Measurements from ENCODE around the gene MGMT. TPM values are rescaled to one million over a fixed set of nuclear protein-coding genes. Genes with fewer than 3 reads are reported as not detected.

Gene MGMT
- total RNA-seq, 2 experiments from 2014 or later = 9.0 to 9.6 TPM

- TF ChIP-seq, protein P1, sequence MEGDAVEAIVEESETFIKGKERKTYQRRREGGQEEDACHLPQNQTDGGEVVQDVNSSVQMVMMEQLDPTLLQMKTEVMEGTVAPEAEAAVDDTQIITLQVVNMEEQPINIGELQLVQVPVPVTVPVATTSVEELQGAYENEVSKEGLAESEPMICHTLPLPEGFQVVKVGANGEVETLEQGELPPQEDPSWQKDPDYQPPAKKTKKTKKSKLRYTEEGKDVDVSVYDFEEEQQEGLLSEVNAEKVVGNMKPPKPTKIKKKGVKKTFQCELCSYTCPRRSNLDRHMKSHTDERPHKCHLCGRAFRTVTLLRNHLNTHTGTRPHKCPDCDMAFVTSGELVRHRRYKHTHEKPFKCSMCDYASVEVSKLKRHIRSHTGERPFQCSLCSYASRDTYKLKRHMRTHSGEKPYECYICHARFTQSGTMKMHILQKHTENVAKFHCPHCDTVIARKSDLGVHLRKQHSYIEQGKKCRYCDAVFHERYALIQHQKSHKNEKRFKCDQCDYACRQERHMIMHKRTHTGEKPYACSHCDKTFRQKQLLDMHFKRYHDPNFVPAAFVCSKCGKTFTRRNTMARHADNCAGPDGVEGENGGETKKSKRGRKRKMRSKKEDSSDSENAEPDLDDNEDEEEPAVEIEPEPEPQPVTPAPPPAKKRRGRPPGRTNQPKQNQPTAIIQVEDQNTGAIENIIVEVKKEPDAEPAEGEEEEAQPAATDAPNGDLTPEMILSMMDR (IDR thresholded peaks at IDR 0.05) = no peak
- Mint-ChIP-seq H3K27ac (no peak overlapping the region), H3K36me3 (ENCODE audit: low read depth) (peaks cover 68% of the 10 kb centered on the region), H3K4me1 (ENCODE audit: low read depth) (peaks cover 14% of the 10 kb centered on the region), H3K27me3 (no peaks in the 10 kb centered on the region), H3K4me3 (no peak overlapping the region), H3K9me3 (peaks cover 17% of the 10 kb centered on the region)
- CTCF ChIA-PET = no interaction called here
- Histone ChIP-seq H3K36me3 (ENCODE audit: insufficient read depth, low read length) (peaks cover 6% of the 10 kb centered on the region), H3K27ac (ENCODE audit: low read depth in 1 of 2, low read length in 2 of 2) (no peak overlapping the region), H3K4me1 (ENCODE audit: insufficient read depth, low read length) (peaks cover 2% of the 10 kb centered on the region), H3K4me3 (ENCODE audit: low read length) (no peak overlapping the region), H3K9me3 (ENCODE audit: control insufficient read depth in 1 of 2, insufficient read depth in 1 of 2, low read length in 2 of 2) (peaks cover 26 to 41% of the 10 kb centered on the region in 2 experiments), H3K27me3 (ENCODE audit: control insufficient read depth in 1 of 2, insufficient read depth in 2 of 2, low read length in 2 of 2) (no peaks in the 10 kb centered on the region)
- ATAC-seq (ENCODE audit: poor library complexity) = no peak
- POLR2A ChIA-PET = no interaction called here
- peak in 1 of 14 experiments; percentile 1 for DNase-seq
- intact Hi-C loops (cut with DNase I, micrococcal nuclease) = no loop called here
Measured at GRCh38 chr10:129755158-129755591, 288.1 kb downstream of the MGMT start.

GRCh38 chr10:129755621-129756020 is 288.6 kb downstream of the MGMT start:
- H3K4me1 ChIP-seq (ENCODE audit: insufficient read depth, low read length) = peaks cover 2% of the 10 kb centered on the region
- intact Hi-C loops (cut with DNase I, micrococcal nuclease) = no loop called here
- no peaks in the 10 kb centered on the region for H3K27me3 ChIP-seq (ENCODE audit: control insufficient read depth in 1 of 2, insufficient read depth in 2 of 2, low read length in 2 of 2)
- H3K9me3 Mint-ChIP-seq = peaks cover 15% of the 10 kb centered on the region
- TF ChIP-seq, protein P1 (IDR thresholded peaks at IDR 0.05) = no peak
- CTCF ChIA-PET = no interaction called here
- H3K4me3 ChIP-seq (ENCODE audit: low read length) = no peak overlapping the region
- H3K9me3 ChIP-seq (ENCODE audit: control insufficient read depth in 1 of 2, insufficient read depth in 1 of 2, low read length in 2 of 2) = peaks cover 21 to 45% of the 10 kb centered on the region in 2 experiments
- peaks cover 9% of the 10 kb centered on the region for H3K36me3 ChIP-seq (ENCODE audit: insufficient read depth, low read length)
- DNase-seq (peak in 1 of 14 experiments; percentile 3), ATAC-seq (ENCODE audit: poor library complexity) (no peak)
- H3K36me3 Mint-ChIP-seq (ENCODE audit: low read depth) = peaks cover 70% of the 10 kb centered on the region
- H3K4me1 Mint-ChIP-seq (ENCODE audit: low read depth) = peaks cover 14% of the 10 kb centered on the region
- no peak overlapping the region for H3K27ac ChIP-seq (ENCODE audit: low read depth in 1 of 2, low read length in 2 of 2)
- no peak overlapping the region for H3K4me3 Mint-ChIP-seq
- no peak overlapping the region for H3K27ac Mint-ChIP-seq
- no peaks in the 10 kb centered on the region for H3K27me3 Mint-ChIP-seq
- POLR2A ChIA-PET = no interaction called here

DNA sequence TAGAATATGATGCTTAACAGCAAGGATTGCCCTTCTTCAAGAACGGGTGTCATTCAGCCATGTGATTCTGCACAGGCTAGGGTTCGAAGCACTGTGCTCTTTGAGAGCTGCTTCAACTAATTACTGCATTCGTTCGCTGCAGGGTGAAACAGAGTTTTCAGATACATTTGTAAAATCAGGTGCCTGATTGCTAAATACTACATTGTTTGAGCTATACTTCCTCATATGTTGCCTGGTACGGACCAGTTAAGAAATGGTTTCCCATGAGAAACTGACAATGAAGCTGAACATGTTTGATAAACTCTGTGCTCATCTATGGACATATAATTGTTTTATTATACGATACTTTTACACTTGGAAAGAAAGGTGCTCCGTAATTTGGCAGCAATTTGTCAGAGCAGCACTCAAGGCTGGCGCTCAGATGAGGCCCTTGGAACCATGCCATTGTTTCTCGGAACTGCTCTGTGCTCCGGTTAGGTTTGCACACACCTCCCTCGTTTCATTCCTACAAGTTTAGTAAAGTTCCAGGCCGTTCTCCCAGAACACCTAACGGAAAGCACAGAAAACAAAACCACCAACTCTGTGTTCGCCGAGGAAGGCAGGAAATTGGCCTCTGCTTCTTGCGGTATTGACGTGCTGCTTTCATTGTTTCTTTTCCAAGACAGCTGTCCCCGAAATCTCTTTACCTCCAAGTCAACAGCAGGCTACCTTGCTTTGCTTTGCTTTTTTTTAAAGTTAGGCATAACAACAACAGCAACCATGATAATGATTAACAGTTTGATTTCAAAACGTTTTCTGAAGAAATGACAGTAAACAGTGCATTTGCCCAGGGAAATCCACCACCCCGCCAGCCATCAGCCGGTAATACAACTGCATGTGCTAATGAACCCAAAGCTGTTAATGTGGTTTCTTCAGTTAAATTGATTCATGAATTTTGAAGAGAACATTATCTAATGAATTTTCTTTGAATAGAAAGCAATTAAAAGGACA is 290.2 kb downstream of the MGMT start:
- TF ChIP-seq, protein P1 (IDR thresholded peaks at IDR 0.05) = no peak
- POLR2A ChIA-PET = no interaction called here
- Histone ChIP-seq H3K36me3 (ENCODE audit: insufficient read depth, low read length) (peaks cover 13% of the 10 kb centered on the region), H3K9me3 (ENCODE audit: control insufficient read depth in 1 of 2, insufficient read depth in 1 of 2, low read length in 2 of 2) (peaks cover 16 to 58% of the 10 kb centered on the region in 2 experiments), H3K4me1 (ENCODE audit: insufficient read depth, low read length) (peaks cover 2% of the 10 kb centered on the region), H3K27me3 (ENCODE audit: control insufficient read depth in 1 of 2, insufficient read depth in 2 of 2, low read length in 2 of 2) (no peaks in the 10 kb centered on the region), H3K4me3 (ENCODE audit: low read length) (peak overlapping the region; percentile 1), H3K27ac (ENCODE audit: low read depth in 1 of 2, low read length in 2 of 2) (no peak overlapping the region)
- intact Hi-C loops (cut with DNase I, micrococcal nuclease) = no loop called here
- Mint-ChIP-seq H3K4me3 (peak overlapping the region; percentile 56), H3K36me3 (ENCODE audit: low read depth) (peaks cover 70% of the 10 kb centered on the region), H3K27ac (no peak overlapping the region), H3K9me3 (peaks cover 9% of the 10 kb centered on the region), H3K4me1 (ENCODE audit: low read depth) (peaks cover 14% of the 10 kb centered on the region), H3K27me3 (no peaks in the 10 kb centered on the region)
- peak in 1 of 14 experiments; percentile 2 for DNase-seq
- no peak for ATAC-seq (ENCODE audit: poor library complexity)
- CTCF ChIA-PET = no interaction called here
